CD4-positive, alpha-beta T cell treated with Interleukin-6 for 4 hours (primary cell): ENCODE measurements around the gene EVPL.
"Not testable (repeated sequence)": the region's sequence is repeated elsewhere in the genome, so short reads cannot be mapped to it uniquely, and the experiment has no call there.

ENCODE experiments used
- DNase-seq: peaks from one replicate; pipeline ENCODE4 v3.0.0-alpha.2; 2020; ENCODE audit warnings: mixed read lengths

Gene EVPL

GRCh38 chr17:75996665-75997590, 30.2 kb downstream of the EVPL start:
- DNase-seq: peak; percentile 47

GRCh38 chr17:75995385-75995925, 31.7 kb downstream of the EVPL start:
- no peak for DNase-seq

DNA sequence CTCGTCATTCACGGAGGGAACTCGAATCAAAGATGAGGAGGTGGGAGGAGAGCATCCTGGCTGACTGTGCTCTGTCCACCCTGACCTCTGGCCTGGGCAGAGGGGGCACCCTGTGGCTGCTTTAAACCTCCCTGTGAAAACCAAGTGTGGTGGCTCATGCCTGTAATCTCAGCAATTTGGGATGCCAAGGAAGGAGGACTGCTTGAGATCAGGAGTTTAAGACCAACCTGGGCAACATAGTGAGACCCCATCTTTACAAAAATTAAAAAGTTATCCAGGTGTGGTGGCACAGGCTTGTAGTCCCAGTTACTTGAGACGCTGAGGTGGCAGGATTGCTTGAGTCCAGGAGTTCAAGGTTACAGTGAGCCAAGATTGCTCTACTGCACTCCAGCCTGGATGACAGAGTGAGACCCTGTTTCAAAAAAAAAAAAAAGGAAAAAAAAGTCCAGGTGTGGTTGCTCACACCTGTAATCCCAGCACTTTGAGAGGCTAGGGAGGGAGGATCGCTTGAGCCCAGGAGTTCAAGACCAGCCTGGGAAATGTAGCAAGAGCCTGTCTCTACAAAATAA, 32.2 kb downstream of the EVPL start:
- no peak for DNase-seq

DNA sequence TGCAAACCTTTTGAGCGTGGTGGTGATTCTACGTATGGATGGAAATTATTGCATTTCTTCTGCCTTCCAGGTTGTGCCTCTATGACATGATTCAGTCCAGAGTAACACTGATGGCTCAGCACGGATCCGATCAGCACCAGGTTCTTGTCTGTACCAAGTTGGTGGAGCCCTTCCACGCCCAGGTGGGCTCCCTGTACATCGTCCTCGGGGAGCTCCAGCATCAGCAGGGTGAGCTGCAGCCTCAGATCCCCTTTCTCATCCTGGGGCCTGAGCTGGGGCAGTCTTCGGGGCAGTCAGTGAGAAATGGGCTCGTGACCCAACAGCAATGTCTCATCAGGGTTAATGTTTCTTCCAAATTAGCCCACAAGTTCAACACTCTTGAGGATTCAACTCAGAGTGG, 35.7 kb downstream of the EVPL start:
- no peak for DNase-seq

- DNase-seq: no peak
These were observed 40.1 kb downstream of the EVPL start for GRCh38 chr17:75987041-75987440.

GRCh38 chr17:75985986-75986385, 41.1 kb downstream of the EVPL start:
- DNase-seq: no peak

DNA sequence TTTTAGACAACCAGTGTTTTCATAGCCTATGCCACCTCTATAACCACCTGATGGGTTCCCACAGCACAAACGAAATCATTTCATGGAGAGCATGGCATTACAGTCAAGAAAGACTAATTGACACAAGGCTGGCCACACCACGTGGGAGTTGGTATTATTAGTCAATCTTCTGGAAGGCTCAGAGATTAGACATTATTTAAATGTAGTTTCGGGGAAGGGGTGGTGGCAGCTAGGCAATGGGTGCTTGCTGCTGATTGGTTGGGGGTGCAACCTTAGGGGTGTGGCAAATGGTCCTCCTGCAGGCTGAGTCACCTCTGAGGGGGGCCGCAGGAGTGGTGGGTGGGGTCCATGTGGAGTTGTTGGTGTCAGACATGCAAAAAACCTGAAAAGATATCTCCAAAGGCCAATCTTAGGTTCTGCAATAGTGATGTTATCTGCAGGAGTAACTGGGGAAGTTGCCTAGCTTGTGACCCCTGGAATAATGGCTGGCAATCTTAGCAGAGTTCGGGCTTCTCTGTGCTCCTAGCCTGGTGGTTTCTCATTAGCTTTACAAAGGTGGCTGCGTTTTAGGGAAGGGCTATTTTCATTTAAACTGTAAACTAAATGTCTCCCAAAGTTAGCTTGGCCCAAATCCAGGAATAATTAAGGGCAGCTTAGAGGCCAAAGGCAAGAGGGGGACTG, 43.5 kb downstream of the EVPL start:
- DNase-seq: no peak

DNA sequence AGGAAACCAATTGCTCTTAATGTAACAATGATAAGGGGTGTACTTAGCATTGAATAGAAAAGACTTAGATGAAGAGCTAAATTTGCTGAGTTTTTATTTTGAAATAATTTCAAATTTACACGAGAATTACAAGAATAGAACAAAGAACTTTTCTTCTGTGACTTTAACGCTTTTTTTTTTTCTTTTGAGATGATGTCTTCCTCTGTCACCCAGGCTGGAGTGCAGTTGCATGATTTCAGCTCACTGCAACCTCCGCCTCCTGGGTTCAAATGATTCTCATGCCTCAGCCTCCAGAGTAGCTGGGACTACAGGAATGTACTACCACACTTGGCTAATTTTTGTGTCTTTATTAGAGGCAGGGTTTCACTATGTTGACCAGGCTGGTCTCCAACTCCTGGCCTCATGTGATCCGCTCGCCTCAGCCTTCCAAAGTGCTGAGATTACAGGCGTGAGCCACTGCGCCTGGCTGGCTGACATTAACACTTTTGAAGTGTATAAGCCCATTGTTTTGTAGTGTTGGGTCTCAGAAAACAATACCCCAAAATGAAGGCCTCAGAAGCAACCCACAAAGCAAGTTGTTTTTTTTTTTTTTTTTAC, 46.0 kb downstream of the EVPL start:
- no peak for DNase-seq

DNA sequence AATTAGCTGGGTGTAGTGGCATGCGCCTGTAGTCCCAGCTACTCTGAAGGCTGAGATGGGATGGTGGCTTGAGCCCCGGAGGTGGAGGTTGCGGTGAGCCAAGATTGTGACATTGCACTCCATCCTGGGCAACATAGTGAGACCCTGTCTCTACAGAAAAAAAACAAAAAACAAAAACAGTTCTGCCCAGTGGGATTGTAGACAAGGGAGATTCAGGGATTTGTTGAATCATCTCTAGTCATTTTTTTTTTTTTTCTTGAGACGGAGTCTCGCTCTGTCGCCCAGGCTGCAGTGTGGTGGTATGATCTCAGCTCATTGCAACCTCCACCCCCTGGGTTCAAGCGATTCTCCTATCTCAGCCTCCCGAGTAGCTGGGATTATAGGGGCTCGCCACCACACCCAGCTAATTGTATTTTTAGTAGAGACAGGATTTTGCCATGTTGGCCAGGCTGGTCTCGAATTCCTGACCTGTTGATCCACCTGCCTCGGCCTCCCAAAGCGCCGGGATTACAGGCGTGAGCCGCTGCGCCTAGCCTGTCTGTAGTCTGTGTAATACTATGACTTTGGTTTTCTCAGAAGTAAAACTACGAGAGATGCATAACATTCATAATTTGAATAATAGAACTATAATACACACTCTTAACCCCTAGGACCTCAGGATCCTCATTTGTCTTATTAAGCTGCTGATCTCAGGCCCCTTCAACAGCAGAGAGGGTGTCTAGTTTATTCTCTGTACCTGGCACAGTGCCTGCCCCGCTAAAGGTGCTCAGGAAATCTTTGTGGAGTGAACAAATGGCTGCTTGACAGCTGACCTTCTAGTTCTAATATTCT, 46.7 kb downstream of the EVPL start:
- no peak for DNase-seq

GRCh38 chr17:75979705-75980187, 47.4 kb downstream of the EVPL start:
- no peak for DNase-seq

DNA sequence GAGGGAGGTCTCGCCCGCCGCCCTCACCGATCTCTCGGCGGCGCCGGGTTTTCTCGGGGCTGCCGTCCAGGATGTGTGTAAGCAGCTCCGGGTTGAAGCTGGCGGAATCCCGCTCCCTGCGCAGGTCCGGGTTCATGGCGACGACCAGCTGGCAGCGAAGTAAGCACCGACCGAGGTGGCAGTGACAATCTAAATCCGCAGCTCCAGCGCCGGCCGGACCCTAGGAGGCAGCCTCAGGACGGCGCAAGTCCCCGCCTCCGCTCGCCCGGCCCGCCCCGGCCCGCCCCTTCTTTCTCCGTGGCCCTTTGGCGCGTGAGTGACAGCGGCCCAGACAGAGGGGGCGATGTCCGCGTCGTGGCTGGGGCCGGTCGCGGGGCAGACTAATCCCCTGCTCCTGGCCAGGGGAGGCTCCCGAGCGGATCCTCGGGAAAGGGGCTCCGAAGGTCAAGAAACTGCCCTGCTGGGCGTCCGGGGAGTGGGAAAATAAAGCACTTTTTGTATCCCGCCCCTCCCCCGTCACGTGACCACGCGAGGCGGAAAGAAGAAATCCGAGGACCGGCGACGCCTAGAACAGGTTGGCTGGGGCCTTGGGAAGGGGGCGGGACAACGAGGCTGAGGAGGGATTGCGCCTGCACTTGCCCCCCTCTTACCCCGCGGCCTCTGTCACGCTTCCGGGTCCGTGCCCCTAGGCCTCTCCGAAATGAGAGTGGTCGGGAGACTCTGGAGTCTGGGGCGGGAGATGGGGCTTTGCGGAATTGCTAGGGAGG, 48.0 kb downstream of the EVPL start, which contains the start of the genes ACOX1 and TEN1:
TSS of gene ACOX1 (minus strand) at position 229 of the 767 bp plus-strand sequence. CDS start at position 136, 93 bp downstream.
TSS of gene TEN1 (plus strand) at position 303 of the 767 bp plus-strand sequence. CDS start 6,953 bp downstream, outside the sequence.
- peak; percentile 98 for DNase-seq

GRCh38 chr17:75976175-75976848, 50.8 kb downstream of the EVPL start:
- no peak for DNase-seq

DNA sequence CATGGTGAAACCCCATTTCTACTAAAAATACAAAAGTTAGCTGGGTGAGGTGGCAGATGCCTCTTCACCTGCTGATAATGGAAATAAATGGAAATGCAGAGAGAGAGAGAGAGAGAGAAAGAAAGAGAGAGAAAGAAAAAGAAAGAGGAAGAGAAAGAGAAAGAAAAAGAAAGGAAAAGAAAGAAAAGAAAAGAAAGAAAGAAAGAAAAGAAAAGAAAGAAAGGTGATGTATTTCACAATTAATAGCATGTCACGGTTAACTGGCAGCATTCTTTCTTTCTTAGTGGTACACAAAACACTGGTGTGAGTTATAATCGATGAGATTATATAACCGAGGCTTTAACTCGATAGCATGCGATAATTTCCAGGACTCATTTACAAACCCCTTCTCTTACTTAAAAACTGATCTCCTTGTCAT, 51.3 kb downstream of the EVPL start:
- DNase-seq: no peak

DNA sequence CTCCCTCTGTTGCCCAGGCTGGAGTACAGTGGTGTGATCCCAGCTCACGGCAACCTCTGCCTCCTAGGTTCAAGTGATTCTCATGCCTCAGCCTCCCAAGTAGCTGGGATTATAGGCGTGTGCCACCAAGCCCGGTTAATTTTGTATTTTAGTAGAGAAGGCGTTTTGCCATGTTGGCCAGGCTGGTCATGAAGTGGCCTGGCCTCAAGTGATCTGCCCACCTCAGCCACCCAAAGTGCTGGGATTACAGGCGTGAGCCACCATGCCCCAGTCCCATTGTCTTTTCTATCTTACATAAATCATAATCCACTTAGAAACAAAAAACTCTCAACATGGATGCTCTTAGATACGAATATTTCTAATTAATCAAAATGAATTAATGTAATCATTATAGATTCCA, 51.9 kb downstream of the EVPL start:
- not testable (repeated sequence) for DNase-seq

GRCh38 chr17:75970626-75971025, 56.5 kb downstream of the EVPL start:
- no peak for DNase-seq

DNA sequence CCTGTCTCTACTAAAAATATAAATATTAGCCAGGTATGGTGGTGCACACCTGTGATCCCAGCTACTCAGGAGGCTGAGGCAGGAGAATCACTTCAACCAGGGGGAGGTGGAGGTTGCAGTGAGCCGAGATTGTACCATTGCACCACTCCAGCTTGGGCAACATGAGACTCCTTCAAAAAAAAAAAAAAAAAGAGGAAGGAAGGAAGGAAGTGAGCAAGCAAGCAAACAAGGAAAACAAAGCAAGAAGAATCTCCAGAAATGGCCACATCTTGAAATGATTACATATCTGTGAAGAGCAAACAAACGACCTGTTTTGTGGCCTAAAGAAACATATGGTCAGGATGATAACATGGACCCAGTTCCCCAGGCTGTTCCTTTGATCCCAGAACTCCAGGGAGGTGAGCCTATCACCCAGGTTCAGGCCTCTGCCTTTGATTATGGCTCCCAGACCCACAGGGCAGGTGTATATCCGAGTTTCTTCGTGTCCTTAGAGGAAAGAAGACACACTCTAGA, 57.0 kb downstream of the EVPL start:
- no peak for DNase-seq

GRCh38 chr17:75969044-75969443, 58.1 kb downstream of the EVPL start:
- DNase-seq: not testable (repeated sequence)

GRCh38 chr17:75965468-75965867, 61.6 kb downstream of the EVPL start:
- no peak for DNase-seq

DNA sequence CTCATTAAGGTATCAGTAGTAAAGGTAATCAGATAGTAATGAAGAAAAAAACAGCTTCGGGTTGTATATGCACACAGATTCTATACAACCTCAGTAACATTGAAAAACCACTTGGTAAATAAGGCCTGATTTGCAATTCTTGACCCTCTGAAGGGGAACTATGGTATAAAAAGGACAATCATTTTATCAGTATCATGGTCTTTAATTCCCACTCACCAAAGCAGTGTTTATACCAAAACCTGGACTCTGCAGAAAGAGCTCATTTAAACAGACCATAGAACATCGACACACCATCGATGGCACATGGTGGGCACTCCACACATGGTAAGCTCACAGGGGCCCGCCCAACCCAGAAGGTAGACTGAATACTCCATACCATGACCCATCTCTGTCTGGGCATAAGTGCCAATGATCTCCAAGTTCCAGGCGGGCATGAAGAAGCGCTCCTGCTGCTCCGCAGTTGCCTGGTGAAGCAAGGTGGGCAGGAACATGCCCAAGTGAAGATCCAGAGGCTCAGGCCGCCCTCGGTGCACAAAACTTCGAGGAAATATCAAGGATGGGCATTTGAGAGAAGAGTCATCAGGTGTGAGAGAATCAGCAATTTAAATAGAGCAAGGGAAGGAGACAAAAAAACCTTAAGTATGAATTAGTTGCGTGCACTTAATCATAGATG, 67.1 kb downstream of the EVPL start:
- DNase-seq: no peak
